Sigmoid colon (tissue), 4 donors: ENCODE measurements around the gene CACNA1G.

Source experiments
- EP300 ChIP-seq, 4 donors: sonication (generic); formaldehyde crosslinking; IDR thresholded peaks; one replicate each; pipeline ENCODE4 v1.6.1; 2017; ENCODE audit warnings: antibody characterized with exemption in 4 of 4
- POLR2A ChIP-seq, 2 donors: fragments of 450-650 bp; IDR thresholded peaks; one replicate each; pipeline ENCODE4 v1.6.1; 2016; ENCODE audit warnings: antibody characterized with exemption in 2 of 2, mild to moderate bottlenecking in 2 of 2, moderate library complexity in 2 of 2
- POLR2AphosphoS5 ChIP-seq, 4 donors: sonication (generic); formaldehyde crosslinking; IDR thresholded peaks; one replicate each; pipeline ENCODE4 v1.6.1; 2017; ENCODE audit warnings: antibody characterized with exemption in 4 of 4
- TF ChIP-seq, protein P1 (sequence below), 4 experiments: fragments of 450-650 bp in 3 of 4; fragments of 200-600 bp in 1 of 4; IDR thresholded peaks; one replicate each; pipeline ENCODE4 v1.5.1; 2016 to 2019; ENCODE audit warnings: antibody characterized with exemption in 4 of 4, mild to moderate bottlenecking in 3 of 4, moderate library complexity in 2 of 4

DNA sequence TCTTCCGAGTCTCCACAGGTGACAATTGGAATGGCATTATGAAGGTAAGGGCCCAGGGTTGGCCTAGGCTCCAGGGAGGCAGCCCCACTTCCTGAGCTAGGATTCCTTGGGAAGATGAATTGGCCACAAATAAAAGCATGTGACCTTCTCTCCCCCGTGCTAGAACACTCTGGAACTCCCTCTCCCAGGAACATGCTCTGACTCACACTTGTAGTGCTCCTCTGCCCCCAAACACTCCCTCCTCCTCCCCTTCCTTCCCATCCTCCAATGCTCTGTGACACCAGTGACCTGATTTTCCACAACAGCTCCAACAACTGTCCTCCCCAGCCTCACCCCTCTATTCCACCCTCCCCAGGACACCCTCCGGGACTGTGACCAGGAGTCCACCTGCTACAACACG, 57.8 kb downstream of the CACNA1G start:
- TF ChIP-seq, protein P1, sequence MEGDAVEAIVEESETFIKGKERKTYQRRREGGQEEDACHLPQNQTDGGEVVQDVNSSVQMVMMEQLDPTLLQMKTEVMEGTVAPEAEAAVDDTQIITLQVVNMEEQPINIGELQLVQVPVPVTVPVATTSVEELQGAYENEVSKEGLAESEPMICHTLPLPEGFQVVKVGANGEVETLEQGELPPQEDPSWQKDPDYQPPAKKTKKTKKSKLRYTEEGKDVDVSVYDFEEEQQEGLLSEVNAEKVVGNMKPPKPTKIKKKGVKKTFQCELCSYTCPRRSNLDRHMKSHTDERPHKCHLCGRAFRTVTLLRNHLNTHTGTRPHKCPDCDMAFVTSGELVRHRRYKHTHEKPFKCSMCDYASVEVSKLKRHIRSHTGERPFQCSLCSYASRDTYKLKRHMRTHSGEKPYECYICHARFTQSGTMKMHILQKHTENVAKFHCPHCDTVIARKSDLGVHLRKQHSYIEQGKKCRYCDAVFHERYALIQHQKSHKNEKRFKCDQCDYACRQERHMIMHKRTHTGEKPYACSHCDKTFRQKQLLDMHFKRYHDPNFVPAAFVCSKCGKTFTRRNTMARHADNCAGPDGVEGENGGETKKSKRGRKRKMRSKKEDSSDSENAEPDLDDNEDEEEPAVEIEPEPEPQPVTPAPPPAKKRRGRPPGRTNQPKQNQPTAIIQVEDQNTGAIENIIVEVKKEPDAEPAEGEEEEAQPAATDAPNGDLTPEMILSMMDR (IDR thresholded peaks at IDR 0.05): no peak
- TF ChIP-seq POLR2AphosphoS5 (IDR thresholded peaks at IDR 0.05) (no peak), POLR2A (IDR thresholded peaks at IDR 0.05) (no peak), EP300 (IDR thresholded peaks at IDR 0.05) (no peak)
